ENCODE data around the gene C3.
A peak's percentile ranks its signal among the peaks of the same experiment; 100 is the strongest.
"Not testable (repeated sequence)": the region's sequence is repeated elsewhere in the genome, so short reads cannot be mapped to it uniquely, and the experiment has no call there.

The C3 gene

GRCh38 chr19:6690160-6690885, 30.1 kb downstream of the C3 start:
- no peak for DNase-seq (ENCODE audit: low spot score)

GRCh38 chr19:6687114-6687513, 33.3 kb downstream of the C3 start:
- DNase-seq (ENCODE audit: low spot score), result no peak

GRCh38 chr19:6686628-6686975, 33.8 kb downstream of the C3 start:
- DNase-seq (ENCODE audit: low spot score), result no peak

GRCh38 chr19:6685962-6686627, 34.4 kb downstream of the C3 start:
- no peak for DNase-seq (ENCODE audit: low spot score)

GRCh38 chr19:6685482-6685881, 35.0 kb downstream of the C3 start:
- DNase-seq (ENCODE audit: low spot score), result no peak

GRCh38 chr19:6683971-6684370, 36.5 kb downstream of the C3 start:
- no peak for DNase-seq (ENCODE audit: low spot score)

GRCh38 chr19:6682607-6683128, 37.8 kb downstream of the C3 start:
- DNase-seq (ENCODE audit: low spot score), result no peak

- no peak for DNase-seq (ENCODE audit: low spot score)
Measured at GRCh38 chr19:6680141-6680540, 40.3 kb downstream of the C3 start.

GRCh38 chr19:6679139-6679538, 41.3 kb downstream of the C3 start:
- DNase-seq (ENCODE audit: low spot score), result no peak

- DNase-seq (ENCODE audit: low spot score), result no peak
Measured at GRCh38 chr19:6678690-6679109, 41.8 kb downstream of the C3 start.

GRCh38 chr19:6677883-6678689, 42.4 kb downstream of the C3 start:
- DNase-seq (ENCODE audit: low spot score), result peak; percentile 17

- DNase-seq (ENCODE audit: low spot score), result no peak
Measured at GRCh38 chr19:6677495-6677882, 43.0 kb downstream of the C3 start.

- DNase-seq (ENCODE audit: low spot score), result no peak
Measured at GRCh38 chr19:6676288-6676687, 44.2 kb downstream of the C3 start.

GRCh38 chr19:6674868-6675305, 45.6 kb downstream of the C3 start:
- peak; percentile 88 for DNase-seq (ENCODE audit: low spot score)

- not testable (repeated sequence) for DNase-seq (ENCODE audit: low spot score)
Measured at GRCh38 chr19:6674408-6674807, 46.0 kb downstream of the C3 start.

- no peak for DNase-seq (ENCODE audit: low spot score)
Measured at GRCh38 chr19:6672693-6673290, 47.7 kb downstream of the C3 start.

GRCh38 chr19:6671960-6672359, 48.5 kb downstream of the C3 start:
- no peak for DNase-seq (ENCODE audit: low spot score)

- DNase-seq (ENCODE audit: low spot score), result no peak
Measured at GRCh38 chr19:6668691-6669090, 51.8 kb downstream of the C3 start.

- no peak for DNase-seq (ENCODE audit: low spot score)
Measured at GRCh38 chr19:6667114-6667627, 53.3 kb downstream of the C3 start.

- no peak for DNase-seq (ENCODE audit: low spot score)
Measured at GRCh38 chr19:6664916-6665315, 55.5 kb downstream of the C3 start.

- DNase-seq (ENCODE audit: low spot score), result peak; percentile 34
Measured at GRCh38 chr19:6663236-6664201, 56.9 kb downstream of the C3 start.

All from CD4-positive, alpha-beta T cell treated with Interleukin-6 at 100 ng/mL for 8 hours (primary cell).